ENCODE results near the gene NEMP1.

The NEMP1 gene

GRCh38 chr12:57055824-57056223, 22.8 kb downstream of the NEMP1 start:
- TF ChIP-seq ZBTB7A (IDR thresholded peaks at IDR 0.05; ENCODE audit: low read depth), result no peak
- TF ChIP-seq USF1 (IDR thresholded peaks at IDR 0.05), result no peak
- TF ChIP-seq REST (IDR thresholded peaks at IDR 0.05; ENCODE audit: low read depth), result no peak
- no peak for TF ChIP-seq CEBPB (IDR thresholded peaks at IDR 0.05)
- no peak for TF ChIP-seq TEAD4 (IDR thresholded peaks at IDR 0.05)
- TF ChIP-seq EGR1 (IDR thresholded peaks at IDR 0.05), result no peak
- no peak for TF ChIP-seq MAX (IDR thresholded peaks at IDR 0.05)
- TF ChIP-seq FOXM1 (IDR thresholded peaks at IDR 0.05; ENCODE audit: borderline replicate concordance, low read depth), result no peak
- TF ChIP-seq TCF12 (IDR thresholded peaks at IDR 0.05; ENCODE audit: low read depth), result no peak
- TF ChIP-seq CREB1 (IDR thresholded peaks at IDR 0.05; ENCODE audit: low read depth), result no peak
- no peak for TF ChIP-seq EP300 (IDR thresholded peaks at IDR 0.05; ENCODE audit: borderline replicate concordance)

GRCh38 chr12:57051011-57051410, 27.6 kb downstream of the NEMP1 start:
- TF ChIP-seq TCF12 (IDR thresholded peaks at IDR 0.05; ENCODE audit: low read depth) (no peak), FOXM1 (IDR thresholded peaks at IDR 0.05; ENCODE audit: borderline replicate concordance, low read depth) (no peak), CEBPB (IDR thresholded peaks at IDR 0.05) (no peak), MAX (IDR thresholded peaks at IDR 0.05) (no peak), USF1 (IDR thresholded peaks at IDR 0.05) (no peak), ZBTB7A (IDR thresholded peaks at IDR 0.05; ENCODE audit: low read depth) (no peak), YY1 (IDR thresholded peaks at IDR 0.05; ENCODE audit: low read depth) (no peak), EGR1 (IDR thresholded peaks at IDR 0.05) (no peak), TAF1 (IDR thresholded peaks at IDR 0.05; ENCODE audit: low read depth) (no peak), CREB1 (IDR thresholded peaks at IDR 0.05; ENCODE audit: low read depth) (no peak), NFIC (IDR thresholded peaks at IDR 0.05) (no peak), EP300 (IDR thresholded peaks at IDR 0.05; ENCODE audit: borderline replicate concordance) (no peak), RAD21 (IDR thresholded peaks at IDR 0.05; ENCODE audit: low read depth) (no peak), REST (IDR thresholded peaks at IDR 0.05; ENCODE audit: low read depth) (no peak), TEAD4 (IDR thresholded peaks at IDR 0.05) (no peak)

GRCh38 chr12:57049890-57050289, 28.7 kb downstream of the NEMP1 start, which contains the start of gene MYO1A:
MYO1A (minus strand) TSS chr12:57050129; CDS start chr12:57048323, 1,806 bp downstream.
- TF ChIP-seq TAF1 (IDR thresholded peaks at IDR 0.05; ENCODE audit: low read depth) (no peak), REST (IDR thresholded peaks at IDR 0.05; ENCODE audit: low read depth) (peak; percentile 94), TEAD4 (IDR thresholded peaks at IDR 0.05) (no peak), MAX (IDR thresholded peaks at IDR 0.05) (no peak), CREB1 (IDR thresholded peaks at IDR 0.05; ENCODE audit: low read depth) (no peak), EP300 (IDR thresholded peaks at IDR 0.05; ENCODE audit: borderline replicate concordance) (no peak)

- TF ChIP-seq EGR1 (IDR thresholded peaks at IDR 0.05) (no peak), YY1 (IDR thresholded peaks at IDR 0.05; ENCODE audit: low read depth) (no peak), EP300 (IDR thresholded peaks at IDR 0.05; ENCODE audit: borderline replicate concordance) (no peak)
Measured at GRCh38 chr12:57049119-57049446, 29.5 kb downstream of the NEMP1 start.

Data from Ishikawa (cell line).